HFF-Myc (cell line): ENCODE results near the gene ASPHD1.
A peak's percentile ranks its signal among the peaks of the same experiment; 100 is the strongest.
"Not testable (repeated sequence)": the region's sequence is repeated elsewhere in the genome, so short reads cannot be mapped to it uniquely, and the experiment has no call there.

ENCODE experiments used
- DNase-seq: peaks from one replicate; pipeline ENCODE4 v3.0.0-alpha.2; 2011; ENCODE audit warnings: low read depth; ENCODE audit errors: extremely low read depth
- H3K4me3 ChIP-seq: replicated peaks from 2 replicates; pipeline ENCODE4 v1.5.1; 2011; ENCODE audit warnings: low read depth, mild to moderate bottlenecking, control low read depth, low read length
- CTCF ChIP-seq: IDR thresholded peaks from 2 replicates; pipeline ENCODE4 v1.5.1; 2012; ENCODE audit warnings: mild to moderate bottlenecking, low read depth, low read length, control low read depth; ENCODE audit errors: missing control alignments

The ASPHD1 gene

GRCh38 chr16:29922326-29922725 is 22.0 kb downstream of the ASPHD1 start:
- H3K4me3 ChIP-seq = no peak overlapping the region
- DNase-seq = no peak
- TF ChIP-seq CTCF = no peak

- no peak for DNase-seq
- H3K4me3 ChIP-seq = no peak overlapping the region
- TF ChIP-seq CTCF = no peak
These were observed 22.8 kb downstream of the ASPHD1 start for GRCh38 chr16:29922986-29923501.

GRCh38 chr16:29925105-29925756 is 24.9 kb downstream of the ASPHD1 start:
- H3K4me3 ChIP-seq = peak overlapping the region; percentile 66
- DNase-seq = no peak
- no peak for TF ChIP-seq CTCF

- DNase-seq = peak; percentile 24
- no peak for TF ChIP-seq CTCF
- peak within 1 kb of the TSS; percentile 66 for H3K4me3 ChIP-seq
These were observed 25.8 kb downstream of the ASPHD1 start, which contains the start of gene KCTD13 for GRCh38 chr16:29925781-29926710. TSS of gene KCTD13 (minus strand) at chr16:29926226. CDS start at chr16:29926033, 193 bp downstream.

- H3K4me3 ChIP-seq = peak overlapping the region; percentile 66
- TF ChIP-seq CTCF = no peak
- no peak for DNase-seq
These were observed 26.4 kb downstream of the ASPHD1 start for GRCh38 chr16:29926711-29927052.

GRCh38 chr16:29927070-29927905 is 27.0 kb downstream of the ASPHD1 start:
- no peak for TF ChIP-seq CTCF
- peak overlapping the region; percentile 66 for H3K4me3 ChIP-seq
- DNase-seq = no peak

GRCh38 chr16:29931750-29932149 is 31.5 kb downstream of the ASPHD1 start:
- DNase-seq, H3K4me3 ChIP-seq: not testable (repeated sequence)
